ENCODE data around the gene HOXA1.

HOXA1 gene

GRCh38 chr7:27091941-27092818, 3.6 kb downstream of the HOXA1 start:
- DNase-seq (ENCODE audit: low spot score) = no peak

GRCh38 chr7:27091105-27091504, 4.7 kb downstream of the HOXA1 start:
- no peak for DNase-seq (ENCODE audit: low spot score)

GRCh38 chr7:27088002-27088922, 7.5 kb downstream of the HOXA1 start:
- no peak for DNase-seq (ENCODE audit: low spot score)

- no peak for DNase-seq (ENCODE audit: low spot score)
These were observed 12.2 kb downstream of the HOXA1 start for GRCh38 chr7:27083646-27084045.

GRCh38 chr7:27082171-27082570, 13.6 kb downstream of the HOXA1 start:
- no peak for DNase-seq (ENCODE audit: low spot score)

GRCh38 chr7:27080844-27081436, 14.9 kb downstream of the HOXA1 start:
- no peak for DNase-seq (ENCODE audit: low spot score)

- no peak for DNase-seq (ENCODE audit: low spot score)
These were observed 16.4 kb downstream of the HOXA1 start for GRCh38 chr7:27079234-27079975.

- no peak for DNase-seq (ENCODE audit: low spot score)
These were observed 17.1 kb downstream of the HOXA1 start for GRCh38 chr7:27078616-27079233.

- no peak for DNase-seq (ENCODE audit: low spot score)
These were observed 22.7 kb downstream of the HOXA1 start for GRCh38 chr7:27073076-27073475.

- no peak for DNase-seq (ENCODE audit: low spot score)
These were observed 24.0 kb downstream of the HOXA1 start for GRCh38 chr7:27071622-27072390.

GRCh38 chr7:27068259-27068658, 27.5 kb downstream of the HOXA1 start:
- no peak for DNase-seq (ENCODE audit: low spot score)

- no peak for DNase-seq (ENCODE audit: low spot score)
These were observed 29.7 kb downstream of the HOXA1 start for GRCh38 chr7:27066148-27066547.

GRCh38 chr7:27065709-27066108, 30.1 kb downstream of the HOXA1 start:
- DNase-seq (ENCODE audit: low spot score) = no peak

GRCh38 chr7:27064661-27065060, 31.1 kb downstream of the HOXA1 start:
- no peak for DNase-seq (ENCODE audit: low spot score)

- DNase-seq (ENCODE audit: low spot score) = peak; percentile 34
These were observed 31.6 kb downstream of the HOXA1 start for GRCh38 chr7:27064159-27064558.

- no peak for DNase-seq (ENCODE audit: low spot score)
These were observed 32.9 kb downstream of the HOXA1 start for GRCh38 chr7:27062946-27063345.

GRCh38 chr7:27053153-27053552, 42.6 kb downstream of the HOXA1 start:
- DNase-seq (ENCODE audit: low spot score) = no peak

GRCh38 chr7:27051451-27051850, 44.3 kb downstream of the HOXA1 start:
- DNase-seq (ENCODE audit: low spot score) = no peak

- no peak for DNase-seq (ENCODE audit: low spot score)
These were observed 47.4 kb downstream of the HOXA1 start for GRCh38 chr7:27048438-27048837.

GRCh38 chr7:27046854-27047549, 48.8 kb downstream of the HOXA1 start:
- DNase-seq (ENCODE audit: low spot score) = no peak
